ENCODE results near the gene MCF2L2. TPM values are rescaled to one million over a fixed set of nuclear protein-coding genes. Genes with fewer than 3 reads are reported as not detected.
"Not testable (repeated sequence)": the region's sequence is repeated elsewhere in the genome, so short reads cannot be mapped to it uniquely, and the experiment has no call there.

The MCF2L2 gene
- total and polyA plus RNA-seq, 2 donors (not counting 3 experiments of a cell fraction or from before 2014, with no cell fraction given), result 0.15 to 1.1 TPM

DNA sequence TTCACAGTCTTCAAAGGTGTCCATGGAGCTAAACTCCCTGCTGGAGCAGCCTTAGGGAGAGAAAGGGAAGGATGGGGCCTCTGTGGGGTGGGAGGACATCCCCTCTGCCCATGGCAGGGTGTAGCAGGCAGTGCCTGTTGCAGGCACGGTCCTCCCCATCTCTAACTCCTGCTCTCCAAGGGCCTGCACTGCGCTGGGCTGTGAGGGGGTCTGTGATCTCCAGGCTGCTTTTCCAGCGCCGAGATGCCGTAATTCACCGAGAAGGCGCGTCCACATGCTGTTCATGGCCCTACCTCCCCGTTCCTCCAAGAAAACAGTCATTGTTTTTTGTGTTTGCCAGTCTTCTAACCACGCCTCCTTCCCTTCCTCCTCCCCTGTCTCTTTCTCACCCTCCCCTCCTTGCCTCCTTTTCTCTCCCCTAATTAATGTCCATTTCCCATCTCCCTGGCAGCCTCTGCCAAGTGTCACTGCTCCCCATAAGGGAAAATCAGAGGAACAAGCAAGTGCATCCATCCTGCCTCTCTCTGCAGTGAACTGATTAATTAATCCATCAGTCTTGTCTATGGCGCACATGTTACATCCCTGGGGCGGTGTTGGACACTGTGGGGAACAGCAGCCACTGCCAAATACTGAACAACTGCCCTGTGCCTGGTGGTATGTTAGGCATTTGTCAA, 248.2 kb downstream of the MCF2L2 start:
- Histone ChIP-seq H3K79me2 (ENCODE audit: control insufficient read depth, insufficient read depth, low read length) (no peaks in the 10 kb centered on the region), H3K27me3 (ENCODE audit: control insufficient read depth in 2 of 2, insufficient read depth in 2 of 2, low read length in 2 of 2) (peaks cover 0 to 7% of the 10 kb centered on the region in 2 experiments), H2AFZ (ENCODE audit: low read depth, low read length) (peak overlapping the region; percentile 93), H3K9ac (replicated peaks; ENCODE audit: extremely low read depth, insufficient read depth, low read length) (no peak overlapping the region), H3K9me3 (replicated peaks; ENCODE audit: control insufficient read depth, insufficient read depth, low read length) (no peaks in the 10 kb centered on the region), H3K4me1 (ENCODE audit: control insufficient read depth, extremely low read depth, insufficient read depth, low read length) (peaks cover 7% of the 10 kb centered on the region), H3K27ac (ENCODE audit: insufficient read depth, low read depth, low read length) (no peak overlapping the region), H3K9me1 (replicated peaks; ENCODE audit: control insufficient read depth, extremely low read depth, insufficient read depth, low read length) (no peaks in the 10 kb centered on the region), H3K4me3 (replicated peaks in 1 of 3; ENCODE audit: insufficient read depth in 1 of 3, low read depth in 1 of 3, low read length in 3 of 3) (no peak overlapping the region), H3K36me3 (ENCODE audit: control insufficient read depth in 2 of 2, extremely low read depth in 1 of 2, insufficient read depth in 2 of 2, low read length in 2 of 2) (no peaks in the 10 kb centered on the region), H4K20me1 (replicated peaks; ENCODE audit: control insufficient read depth, extremely low read depth, insufficient read depth, low read length) (no peaks in the 10 kb centered on the region), H3K4me2 (ENCODE audit: insufficient read depth, low read length) (no peak overlapping the region)
- DNase-seq (ENCODE audit: low read depth, low spot score), result no peak
- no peak for TF ChIP-seq GATA2 (IDR thresholded peaks at IDR 0.05; ENCODE audit: insufficient read depth, insufficient read length, low read depth, low read length)
- no peak for TF ChIP-seq EZH2 (IDR thresholded peaks at IDR 0.05; ENCODE audit: borderline replicate concordance, low read depth, low read length, severe bottlenecking)
- TF ChIP-seq FOS (IDR thresholded peaks at IDR 0.05; ENCODE audit: borderline replicate concordance, insufficient read depth, low read length), result no peak
- no peak for TF ChIP-seq JUN (IDR thresholded peaks at IDR 0.05; ENCODE audit: borderline replicate concordance, insufficient read depth, insufficient read length, low read depth)
- no peak for TF ChIP-seq POLR2A (IDR thresholded peaks at IDR 0.05; ENCODE audit: low read depth, low read length)
- TF ChIP-seq, protein P1, sequence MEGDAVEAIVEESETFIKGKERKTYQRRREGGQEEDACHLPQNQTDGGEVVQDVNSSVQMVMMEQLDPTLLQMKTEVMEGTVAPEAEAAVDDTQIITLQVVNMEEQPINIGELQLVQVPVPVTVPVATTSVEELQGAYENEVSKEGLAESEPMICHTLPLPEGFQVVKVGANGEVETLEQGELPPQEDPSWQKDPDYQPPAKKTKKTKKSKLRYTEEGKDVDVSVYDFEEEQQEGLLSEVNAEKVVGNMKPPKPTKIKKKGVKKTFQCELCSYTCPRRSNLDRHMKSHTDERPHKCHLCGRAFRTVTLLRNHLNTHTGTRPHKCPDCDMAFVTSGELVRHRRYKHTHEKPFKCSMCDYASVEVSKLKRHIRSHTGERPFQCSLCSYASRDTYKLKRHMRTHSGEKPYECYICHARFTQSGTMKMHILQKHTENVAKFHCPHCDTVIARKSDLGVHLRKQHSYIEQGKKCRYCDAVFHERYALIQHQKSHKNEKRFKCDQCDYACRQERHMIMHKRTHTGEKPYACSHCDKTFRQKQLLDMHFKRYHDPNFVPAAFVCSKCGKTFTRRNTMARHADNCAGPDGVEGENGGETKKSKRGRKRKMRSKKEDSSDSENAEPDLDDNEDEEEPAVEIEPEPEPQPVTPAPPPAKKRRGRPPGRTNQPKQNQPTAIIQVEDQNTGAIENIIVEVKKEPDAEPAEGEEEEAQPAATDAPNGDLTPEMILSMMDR (IDR thresholded peaks at IDR 0.05; ENCODE audit: extremely low read depth in 1 of 2, insufficient read depth in 1 of 2, low read depth in 1 of 2, low read length in 2 of 2), result no peak
- TF ChIP-seq MYC (IDR thresholded peaks at IDR 0.05; ENCODE audit: low read depth, low read length), result no peak
- TF ChIP-seq, protein P2, sequence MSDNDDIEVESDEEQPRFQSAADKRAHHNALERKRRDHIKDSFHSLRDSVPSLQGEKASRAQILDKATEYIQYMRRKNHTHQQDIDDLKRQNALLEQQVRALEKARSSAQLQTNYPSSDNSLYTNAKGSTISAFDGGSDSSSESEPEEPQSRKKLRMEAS (IDR thresholded peaks at IDR 0.05; ENCODE audit: insufficient read depth, insufficient read length), result no peak
- no peak for TF ChIP-seq POLR2AphosphoS5 (IDR thresholded peaks at IDR 0.05; ENCODE audit: insufficient read depth, low read depth, low read length)
- no TSS peak for BruUV-seq (replicated peaks)
- FAIRE-seq, result peak; percentile 72
- intact Hi-C loops (cut with micrococcal nuclease), result loop anchor here (5.0 to 10.0 kb wide), 2 partner anchors 375 to 587 kb away; partner anchors contain the start of gene KLHL6
- CTCF ChIA-PET, result interaction anchor here (0.9 to 12.1 kb wide), 7 partner anchors 15 to 466 kb away, joined by 4 to 816 read pairs (median 8); partner anchors contain the start of gene LAMP3
- POLR2A ChIA-PET, result no interaction called here
- dilution Hi-C loops (cut with MboI; ENCODE audit: extremely low pct_ligation_motif_present, low sequenced_read_pairs), result no loop called here

DNA sequence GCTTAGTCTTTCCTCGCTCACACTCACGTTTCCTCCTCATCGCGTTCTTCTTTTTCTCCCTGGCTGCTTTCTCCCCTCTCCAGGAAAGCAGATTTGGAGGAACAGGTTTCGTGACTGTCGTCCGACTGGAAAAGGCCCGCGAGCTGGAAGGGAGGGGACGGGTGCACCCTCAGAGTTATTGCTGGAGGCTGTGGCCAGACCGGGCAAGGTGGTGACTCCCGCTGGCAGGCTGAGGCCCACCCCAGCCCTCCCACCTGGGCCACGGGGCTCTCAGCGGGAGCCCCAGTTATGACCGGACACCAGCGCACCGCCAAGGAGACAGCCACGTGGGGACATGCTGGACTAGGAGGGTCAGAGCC, 248.9 kb downstream of the MCF2L2 start:
- H3K27ac ChIP-seq (ENCODE audit: insufficient read depth, low read depth, low read length); H3K79me2 ChIP-seq (ENCODE audit: control insufficient read depth, insufficient read depth, low read length); FAIRE-seq; H3K36me3 ChIP-seq (ENCODE audit: control insufficient read depth in 2 of 2, extremely low read depth in 1 of 2, insufficient read depth in 2 of 2, low read length in 2 of 2); H3K9me3 ChIP-seq (replicated peaks; ENCODE audit: control insufficient read depth, insufficient read depth, low read length); H4K20me1 ChIP-seq (replicated peaks; ENCODE audit: control insufficient read depth, extremely low read depth, insufficient read depth, low read length); DNase-seq (ENCODE audit: low read depth, low spot score); H3K9me1 ChIP-seq (replicated peaks; ENCODE audit: control insufficient read depth, extremely low read depth, insufficient read depth, low read length); H3K27me3 ChIP-seq (ENCODE audit: control insufficient read depth in 2 of 2, insufficient read depth in 2 of 2, low read length in 2 of 2); BruUV-seq (replicated peaks); dilution Hi-C loops (cut with MboI; ENCODE audit: extremely low pct_ligation_motif_present, low sequenced_read_pairs); H3K4me1 ChIP-seq (ENCODE audit: control insufficient read depth, extremely low read depth, insufficient read depth, low read length); POLR2A ChIA-PET: not testable (repeated sequence)
- Histone ChIP-seq H3K4me2 (ENCODE audit: insufficient read depth, low read length) (peak overlapping the region; percentile 86), H2AFZ (ENCODE audit: low read depth, low read length) (peak overlapping the region; percentile 93), H3K4me3 (replicated peaks in 1 of 3; ENCODE audit: insufficient read depth in 1 of 3, low read depth in 1 of 3, low read length in 3 of 3) (peak overlapping the region; percentile 38 to 78 (median 40)), H3K9ac (replicated peaks; ENCODE audit: extremely low read depth, insufficient read depth, low read length) (peak overlapping the region; percentile 50)
- intact Hi-C loops (cut with micrococcal nuclease), result loop anchor here (1.0 kb wide), 2 partner anchors 57 to 270 kb away; no protein-coding TSS in a partner anchor
- CTCF ChIA-PET, result interaction anchor here (0.9 to 12.1 kb wide), 10 partner anchors 14 to 466 kb away, joined by 4 to 816 read pairs (median 8); partner anchors contain the start of genes B3GNT5 and LAMP3
